Smooth muscle cell (in vitro differentiated cells): ENCODE results near the gene GRIA4. TPM values are rescaled to one million over a fixed set of nuclear protein-coding genes. Genes with fewer than 3 reads are reported as not detected.

Experiments used
- DNase-seq: peaks from one replicate; lab custom pipeline; 2025; ENCODE audit not compliant: unreplicated experiment; lab: John Stamatoyannopoulos, UW
- H2AFZ ChIP-seq: fragments of 200-600 bp; sonication (generic); 2 replicates; pipeline ENCODE4 v1.6.0; 2016; ENCODE audit warnings: antibody characterized with exemption, low read depth, mild to moderate bottlenecking
- H3F3A ChIP-seq: fragments of 200-600 bp; sonication (generic); 2 replicates; pipeline ENCODE4 v1.6.0; 2017; ENCODE audit warnings: antibody characterized with exemption, low read depth
- H3K27ac ChIP-seq: fragments of 200-600 bp; sonication (generic); 2 replicates; pipeline ENCODE4 v1.5.1; 2016; ENCODE audit warnings: low read depth, mild to moderate bottlenecking
- H3K27me3 ChIP-seq: fragments of 200-600 bp; sonication (generic); 2 replicates; pipeline ENCODE4 v1.6.1; 2016; ENCODE audit warnings: low read depth, mild to moderate bottlenecking
- H3K36me3 ChIP-seq: fragments of 200-600 bp; sonication (generic); 2 replicates; pipeline ENCODE4 v1.5.1; 2016; ENCODE audit warnings: low read depth
- H3K4me1 ChIP-seq: fragments of 200-600 bp; sonication (generic); 2 replicates; pipeline ENCODE4 v1.5.1; 2016; ENCODE audit warnings: low read depth
- H3K4me2 ChIP-seq: fragments of 200-600 bp; sonication (generic); 2 replicates; pipeline ENCODE4 v1.6.0; 2016; ENCODE audit warnings: mild to moderate bottlenecking
- H3K4me3 ChIP-seq: fragments of 200-600 bp; sonication (generic); 2 replicates; pipeline ENCODE4 v1.5.1; 2016; ENCODE audit warnings: mild to moderate bottlenecking
- H3K79me2 ChIP-seq: fragments of 200-600 bp; sonication (generic); 2 replicates; pipeline ENCODE4 v1.6.0; 2016; ENCODE audit warnings: low read depth, mild to moderate bottlenecking
- H3K9ac ChIP-seq: fragments of 200-600 bp; sonication (generic); 2 replicates; pipeline ENCODE4 v1.6.0; 2016; ENCODE audit warnings: low read depth
- H3K9me3 ChIP-seq: fragments of 200-600 bp; sonication (generic); replicated peaks from 2 replicates; pipeline ENCODE4 v1.5.1; 2016; ENCODE audit warnings: low read depth
- H4K20me1 ChIP-seq: fragments of 200-600 bp; sonication (generic); 2 replicates; pipeline ENCODE4 v1.6.0; 2016; ENCODE audit warnings: low read depth
- WGBS: methylation state at CpG from one replicate; pipeline ENCODE4 v1.1.7; 2016; ENCODE audit warnings: low lambda C conversion rate; 5-methylcytosine and 5-hydroxymethylcytosine counted together
- polyA plus RNA-seq: library from polyadenylated mRNA; unstranded; fragments of >200 nt; fragmentation: Nextera tagmentation; extraction: Ambion mirVana; gene quantifications from 2 replicates; pipeline ENCODE4 v1.2.1, GENCODE V29; 2016
- total RNA-seq: library from RNA; depleted of rRNA; stranded (reverse); fragments of >200 nt; gene quantifications from 2 replicates; pipeline ENCODE4 v1.2.3, GENCODE V29; 2014
- TF ChIP-seq, protein P1 (sequence below): fragments of 200-600 bp; sonication (generic); IDR thresholded peaks from 2 replicates; pipeline ENCODE4 v1.5.1; 2017; ENCODE audit warnings: borderline replicate concordance, mild to moderate bottlenecking, antibody characterized with exemption; ENCODE audit not compliant: insufficient read depth, poor library complexity, severe bottlenecking

GRIA4 gene
- total and polyA plus RNA-seq, 2 experiments from 2014 or later: 3.1 TPM; not detected in 1

DNA sequence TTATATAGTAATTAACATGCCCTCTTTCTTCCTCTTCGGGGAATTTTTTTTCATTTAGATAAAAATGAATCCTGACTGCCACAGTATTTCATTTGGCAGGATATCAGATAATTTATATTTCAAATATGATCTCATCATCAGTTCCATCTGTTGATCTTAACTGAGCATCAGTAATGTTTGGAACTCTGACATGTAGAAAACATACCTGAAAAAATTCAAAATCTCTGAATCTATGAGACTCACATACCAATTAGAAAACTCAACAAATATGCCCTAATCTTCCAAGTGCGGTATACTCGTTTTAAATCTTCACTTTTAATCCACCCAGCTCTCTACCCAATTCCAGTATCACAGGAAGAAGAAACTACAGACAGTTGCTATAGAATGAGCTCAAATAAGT lies 250.2 kb downstream of the GRIA4 start:
- no peak overlapping the region for H3K4me2 ChIP-seq

DNA sequence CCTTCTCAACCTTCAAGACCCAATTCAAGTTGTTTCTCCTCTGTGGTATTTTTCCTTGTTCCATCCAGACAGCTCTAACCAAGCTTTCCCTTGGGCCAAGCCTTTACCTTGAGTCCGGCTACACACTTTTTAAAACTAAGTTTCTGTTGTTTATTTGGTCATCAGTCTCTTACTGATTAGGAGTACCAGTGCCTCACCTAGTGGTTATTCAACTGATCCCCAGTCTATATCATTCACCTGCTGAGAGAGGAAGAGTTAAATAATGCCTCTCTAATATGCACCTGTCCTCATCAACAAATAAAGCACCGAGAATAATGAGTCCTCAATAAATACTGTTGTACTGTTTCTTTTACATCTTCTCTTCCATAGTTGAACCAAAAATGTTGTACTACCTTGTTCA lies 251.4 kb downstream of the GRIA4 start:
- H4K20me1 ChIP-seq: no peaks in the 10 kb centered on the region
- H3K36me3 ChIP-seq: no peaks in the 10 kb centered on the region
- H2AFZ ChIP-seq: no peak overlapping the region
- no peaks in the 10 kb centered on the region for H3F3A ChIP-seq
- no peak overlapping the region for H3K4me2 ChIP-seq
- H3K9ac ChIP-seq: no peak overlapping the region
- 84% methylated on average over 2 of the region's 2 CpGs for WGBS
- TF ChIP-seq, protein P1, sequence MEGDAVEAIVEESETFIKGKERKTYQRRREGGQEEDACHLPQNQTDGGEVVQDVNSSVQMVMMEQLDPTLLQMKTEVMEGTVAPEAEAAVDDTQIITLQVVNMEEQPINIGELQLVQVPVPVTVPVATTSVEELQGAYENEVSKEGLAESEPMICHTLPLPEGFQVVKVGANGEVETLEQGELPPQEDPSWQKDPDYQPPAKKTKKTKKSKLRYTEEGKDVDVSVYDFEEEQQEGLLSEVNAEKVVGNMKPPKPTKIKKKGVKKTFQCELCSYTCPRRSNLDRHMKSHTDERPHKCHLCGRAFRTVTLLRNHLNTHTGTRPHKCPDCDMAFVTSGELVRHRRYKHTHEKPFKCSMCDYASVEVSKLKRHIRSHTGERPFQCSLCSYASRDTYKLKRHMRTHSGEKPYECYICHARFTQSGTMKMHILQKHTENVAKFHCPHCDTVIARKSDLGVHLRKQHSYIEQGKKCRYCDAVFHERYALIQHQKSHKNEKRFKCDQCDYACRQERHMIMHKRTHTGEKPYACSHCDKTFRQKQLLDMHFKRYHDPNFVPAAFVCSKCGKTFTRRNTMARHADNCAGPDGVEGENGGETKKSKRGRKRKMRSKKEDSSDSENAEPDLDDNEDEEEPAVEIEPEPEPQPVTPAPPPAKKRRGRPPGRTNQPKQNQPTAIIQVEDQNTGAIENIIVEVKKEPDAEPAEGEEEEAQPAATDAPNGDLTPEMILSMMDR: no peak
- H3K27ac ChIP-seq: no peak overlapping the region
- peaks cover 5% of the 10 kb centered on the region for H3K27me3 ChIP-seq
- H3K9me3 ChIP-seq: no peaks in the 10 kb centered on the region
- H3K4me3 ChIP-seq: no peak overlapping the region
- no peaks in the 10 kb centered on the region for H3K4me1 ChIP-seq
- H3K79me2 ChIP-seq: no peaks in the 10 kb centered on the region
- no peak for DNase-seq

More for the DNA sequence above, 250.2 kb downstream of the GRIA4 start:
- Histone ChIP-seq H3K9me3 (no peaks in the 10 kb centered on the region), H3K9ac (no peak overlapping the region), H4K20me1 (no peaks in the 10 kb centered on the region), H3F3A (no peaks in the 10 kb centered on the region), H3K27ac (no peak overlapping the region), H3K4me3 (no peak overlapping the region), H3K79me2 (no peaks in the 10 kb centered on the region), H3K4me1 (no peaks in the 10 kb centered on the region), H2AFZ (no peak overlapping the region), H3K27me3 (peaks cover 5% of the 10 kb centered on the region), H3K36me3 (no peaks in the 10 kb centered on the region)
- WGBS: 82% methylated on average over 3 of the region's 3 CpGs
- TF ChIP-seq, protein P1: no peak
- no peak for DNase-seq

DNA sequence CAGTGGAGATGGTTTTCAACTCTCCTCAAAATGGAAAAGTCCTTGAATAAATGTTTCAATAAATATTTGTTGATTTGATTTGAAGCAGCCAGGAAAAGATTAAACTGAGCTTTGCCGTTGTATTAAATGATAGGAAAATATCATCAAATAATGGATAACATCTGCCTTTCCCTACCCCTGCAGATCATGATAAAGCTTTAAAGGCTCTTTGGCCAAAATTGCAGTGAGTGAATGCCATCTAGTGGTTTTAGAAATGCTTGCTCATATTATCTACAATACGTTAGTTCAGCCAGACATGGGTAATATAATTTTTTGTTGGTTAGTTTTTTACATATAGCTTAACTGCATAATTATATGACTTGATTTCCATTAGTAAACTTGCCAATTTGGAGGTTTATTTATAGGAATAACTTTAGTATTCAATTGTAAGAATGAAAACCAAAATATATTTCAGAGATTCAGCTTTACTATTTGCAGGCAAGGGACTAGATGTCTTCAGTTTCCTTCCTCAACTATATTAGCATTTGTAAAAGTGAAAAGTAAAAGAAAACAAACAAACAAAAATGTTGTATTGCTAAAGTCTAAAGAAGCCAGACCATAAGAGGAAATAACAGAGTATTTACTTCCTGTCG lies 253.0 kb downstream of the GRIA4 start:
- H3K79me2 ChIP-seq: no peaks in the 10 kb centered on the region
- H3K4me3 ChIP-seq: no peak overlapping the region
- no peak for DNase-seq
- no peaks in the 10 kb centered on the region for H3F3A ChIP-seq
- H3K27me3 ChIP-seq: peaks cover 2% of the 10 kb centered on the region
- no peak overlapping the region for H2AFZ ChIP-seq
- H3K27ac ChIP-seq: no peak overlapping the region
- no peaks in the 10 kb centered on the region for H3K36me3 ChIP-seq
- TF ChIP-seq, protein P1: peak; percentile 77
- H3K9me3 ChIP-seq: no peaks in the 10 kb centered on the region
- H3K9ac ChIP-seq: no peak overlapping the region
- no peak overlapping the region for H3K4me2 ChIP-seq
- H3K4me1 ChIP-seq: no peaks in the 10 kb centered on the region
- 39% methylated on average over 3 of the region's 3 CpGs for WGBS
- H4K20me1 ChIP-seq: no peaks in the 10 kb centered on the region

DNA sequence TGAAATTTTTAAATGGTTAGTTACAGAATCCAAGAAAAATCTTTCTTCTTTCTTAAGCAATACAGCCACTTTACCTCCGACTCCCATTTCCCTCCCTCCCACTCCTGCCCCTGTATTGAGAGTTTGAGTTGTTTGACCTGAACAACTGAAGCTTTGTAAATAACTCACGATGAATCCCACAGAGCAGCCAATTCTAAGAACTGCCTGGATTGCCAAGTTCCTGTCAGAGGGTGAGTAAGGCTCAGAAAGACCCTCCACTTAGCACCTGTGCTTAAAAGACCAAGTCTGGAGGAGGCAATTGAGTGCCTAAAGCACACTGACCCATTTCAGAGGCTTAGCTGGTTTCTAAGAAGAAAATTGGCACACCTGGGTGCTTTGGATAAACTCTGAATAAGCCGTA lies 253.7 kb downstream of the GRIA4 start:
- H3K4me3 ChIP-seq: no peak overlapping the region
- no peaks in the 10 kb centered on the region for H3K36me3 ChIP-seq
- WGBS: 57% methylated on average over 3 of the region's 3 CpGs
- H3K27ac ChIP-seq: no peak overlapping the region
- no peaks in the 10 kb centered on the region for H3K4me1 ChIP-seq
- H3K9ac ChIP-seq: no peak overlapping the region
- DNase-seq: no peak
- H3K9me3 ChIP-seq: no peaks in the 10 kb centered on the region
- TF ChIP-seq, protein P1: no peak
- H2AFZ ChIP-seq: no peak overlapping the region
- no peaks in the 10 kb centered on the region for H3K79me2 ChIP-seq
- no peaks in the 10 kb centered on the region for H4K20me1 ChIP-seq
- H3K27me3 ChIP-seq: peaks cover 9% of the 10 kb centered on the region
- no peak overlapping the region for H3K4me2 ChIP-seq
- H3F3A ChIP-seq: no peaks in the 10 kb centered on the region
